SIG-M5 treated with dmso at 0.1 percent for 504 hours (cell line): ENCODE results near the gene UMODL1.
A peak's percentile ranks its signal among the peaks of the same experiment; 100 is the strongest.

ENCODE experiments used
- DNase-seq: peaks from one replicate; lab custom pipeline; 2025; ENCODE audit not compliant: unreplicated experiment; lab: John Stamatoyannopoulos, UW

UMODL1 gene

DNA sequence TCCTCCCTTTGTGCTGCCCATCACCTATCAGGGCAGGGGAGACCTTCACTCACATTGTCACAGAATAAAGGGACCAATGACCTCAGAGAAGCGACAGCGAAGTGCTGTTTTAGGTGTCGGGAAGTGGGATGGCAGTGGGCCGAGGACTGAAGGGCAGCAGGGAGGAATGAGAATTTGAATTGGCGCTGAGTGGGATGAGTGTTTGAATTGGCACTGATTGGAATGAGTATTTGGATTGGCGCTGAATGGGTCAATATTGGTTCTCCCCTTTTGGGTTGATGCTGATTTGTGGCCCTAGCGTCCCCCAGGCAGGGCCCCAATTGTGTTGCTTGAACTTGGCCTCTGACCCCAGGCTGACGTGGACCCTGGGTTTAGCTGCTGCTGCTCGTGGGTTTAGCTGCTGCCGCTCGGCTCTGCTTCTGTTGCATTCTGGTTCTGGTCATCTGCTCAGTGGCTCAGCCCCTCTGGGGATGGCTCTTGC, 12.4 kb upstream of the UMODL1 start:
- no peak for DNase-seq

DNA sequence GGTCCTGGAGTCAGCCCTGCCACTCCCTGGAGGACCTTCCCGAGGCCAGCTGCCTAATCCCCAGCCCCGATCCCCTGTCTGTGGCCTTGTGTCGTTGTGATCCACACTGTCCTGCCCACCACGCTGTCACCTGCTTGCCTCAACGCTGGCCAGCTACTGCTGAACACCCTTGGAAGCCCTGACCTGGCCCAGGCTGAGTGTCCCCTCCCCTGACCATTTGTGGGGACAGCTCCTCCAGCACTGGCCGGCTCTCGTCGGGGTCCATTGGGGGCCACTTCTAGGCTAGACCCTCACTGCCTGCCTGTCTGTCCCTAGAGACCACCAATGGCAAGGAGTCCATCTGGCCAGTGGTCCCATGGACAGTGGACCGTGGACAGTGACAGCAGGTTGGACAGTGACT, 12.0 kb upstream of the UMODL1 start:
- no peak for DNase-seq

DNA sequence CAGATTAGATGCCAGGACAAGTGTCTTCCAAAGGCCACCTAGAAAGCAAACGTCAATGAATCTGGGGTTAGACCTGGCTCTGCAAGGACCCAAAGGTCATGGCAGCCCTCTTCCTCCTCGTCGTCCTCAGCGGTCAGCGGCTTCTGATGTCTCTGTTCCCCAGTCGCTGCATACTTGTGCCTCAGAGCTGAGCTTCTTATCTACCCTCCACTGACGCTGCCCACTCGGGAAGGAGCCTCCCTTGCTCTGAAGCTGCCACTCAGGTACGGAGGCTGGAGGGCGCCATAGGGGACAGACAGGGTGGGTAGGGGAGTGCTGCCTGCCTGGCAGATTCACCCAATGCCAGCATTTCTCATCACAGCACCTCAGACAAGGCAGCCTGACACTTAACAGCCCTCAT, 11.4 kb upstream of the UMODL1 start:
- DNase-seq = no peak

DNA sequence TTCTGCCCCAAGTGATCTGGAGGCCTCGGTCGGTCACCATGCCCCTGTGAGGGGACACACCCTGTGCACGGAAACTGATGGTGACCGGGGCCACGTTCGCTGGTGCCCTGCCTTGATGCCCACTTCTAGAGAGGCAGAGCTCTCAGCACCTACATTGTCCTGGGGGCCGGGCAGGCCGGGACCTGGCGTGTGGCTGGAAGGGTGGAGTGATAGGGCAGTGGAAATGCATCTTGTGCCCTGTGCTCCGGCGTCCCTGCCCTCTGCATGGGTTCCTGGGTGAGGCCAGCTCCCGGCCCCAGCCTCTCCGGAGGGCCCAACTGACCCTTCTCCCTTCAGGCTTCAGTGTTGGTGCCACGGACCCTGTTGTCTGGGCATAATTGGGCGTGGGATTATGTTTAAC, 11.0 kb upstream of the UMODL1 start:
- no peak for DNase-seq

DNA sequence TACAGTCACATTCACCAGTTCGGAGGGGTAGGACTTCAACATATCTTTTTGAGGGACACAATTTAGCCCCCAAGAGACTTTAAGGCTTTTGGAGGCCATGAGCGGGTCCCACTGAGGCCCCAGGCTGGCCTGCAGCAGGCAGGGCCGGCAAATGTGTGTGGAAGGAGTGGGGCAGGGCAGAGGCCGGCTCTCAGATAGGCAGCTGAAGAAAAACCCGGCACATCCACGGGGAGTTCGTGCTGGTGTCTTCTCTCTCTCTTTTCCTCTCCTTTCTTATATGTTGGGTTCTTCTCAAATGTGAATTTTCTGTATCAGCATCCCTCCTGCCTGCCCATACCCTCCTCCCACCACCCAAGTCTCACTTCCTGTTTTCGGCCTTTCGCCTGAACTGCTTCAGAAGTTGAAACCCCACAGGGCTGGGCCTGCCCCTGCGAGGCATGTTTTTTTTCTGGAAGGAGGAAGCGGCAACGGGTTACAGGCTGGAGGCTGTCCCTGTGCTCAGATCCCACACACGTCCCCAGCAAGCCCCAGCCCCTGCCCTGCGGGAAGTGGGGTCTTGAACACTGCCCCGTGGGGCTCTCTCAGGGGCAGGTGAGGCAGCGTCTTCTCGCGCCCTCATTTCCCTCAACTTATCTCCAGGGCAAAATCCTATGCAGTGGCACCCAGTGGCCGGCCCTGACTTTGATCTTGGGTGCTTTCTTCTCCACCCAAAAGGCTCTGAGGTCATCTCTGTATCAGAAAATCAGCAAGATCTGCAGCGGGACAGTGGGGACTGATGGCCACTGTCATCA, 9.7 kb upstream of the UMODL1 start:
- peak; percentile 91 for DNase-seq

DNA sequence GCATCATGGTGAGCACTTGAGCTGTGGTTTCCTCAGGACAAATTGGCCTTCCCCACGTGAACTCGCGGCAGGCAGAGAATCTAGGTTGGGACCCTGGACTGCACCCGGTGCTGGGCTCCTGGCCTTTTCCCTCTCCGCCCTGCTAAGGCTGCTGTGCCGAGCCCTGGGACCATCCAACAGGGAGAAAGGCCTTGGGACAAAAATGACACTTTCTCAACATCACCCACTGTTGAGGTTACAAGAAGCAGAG, 9.2 kb upstream of the UMODL1 start:
- DNase-seq = no peak

DNA sequence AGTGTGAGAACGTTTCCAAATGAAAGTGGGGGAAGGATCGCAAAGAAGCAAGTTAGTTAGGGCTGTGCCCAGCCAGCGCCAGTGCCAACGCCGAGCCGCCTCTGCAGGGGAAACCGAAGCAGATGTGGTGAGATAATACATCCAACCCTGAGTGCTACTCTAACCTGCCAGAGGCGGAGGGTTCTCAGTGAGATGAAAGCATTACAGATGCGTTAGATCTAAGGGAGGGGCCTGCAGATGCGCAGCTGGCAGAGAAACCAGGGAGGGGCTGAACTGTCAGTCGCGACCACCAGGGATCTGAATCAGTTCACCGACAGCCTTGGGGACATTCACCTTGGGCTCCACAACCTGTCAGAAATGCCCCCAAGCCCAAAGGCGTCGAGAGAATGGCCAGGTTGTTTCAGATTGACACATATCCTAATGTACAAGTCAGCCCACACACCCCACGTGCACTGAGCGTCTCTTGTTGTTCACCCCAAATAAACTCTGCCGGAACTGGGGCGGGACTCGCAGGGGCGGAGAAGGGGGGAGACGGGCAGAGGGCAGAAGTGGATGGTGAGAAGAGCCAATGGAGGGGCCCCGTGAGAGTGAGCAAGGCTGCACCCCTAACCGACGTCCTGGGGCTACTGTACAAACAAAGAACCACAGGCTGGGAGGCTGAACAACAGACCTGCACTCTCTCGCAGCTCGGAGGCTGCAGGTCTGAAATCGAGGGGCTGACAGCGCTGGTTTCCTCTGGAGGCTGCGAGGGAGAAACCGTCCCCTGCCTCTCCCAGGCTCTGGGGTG, 8.7 kb upstream of the UMODL1 start:
- peak; percentile 72 for DNase-seq

DNA sequence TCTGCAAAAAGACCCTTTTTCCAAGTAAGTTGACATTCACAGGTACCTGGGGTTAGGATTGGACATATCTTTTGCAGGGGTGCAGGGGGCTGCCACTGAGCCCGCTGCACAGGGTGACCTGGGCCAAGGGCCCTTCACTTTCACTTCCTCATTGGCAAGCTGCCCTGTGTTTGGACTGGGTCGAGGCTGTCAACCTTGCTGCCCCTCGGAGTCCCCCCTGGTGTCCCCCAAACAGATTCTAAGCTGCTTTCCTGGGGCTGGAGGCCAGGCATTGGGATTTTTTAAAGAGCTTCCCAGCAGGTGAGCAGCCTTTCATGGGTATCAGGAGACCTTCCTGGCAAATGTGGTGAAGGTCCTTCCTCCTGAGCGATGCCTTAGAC, 7.9 kb upstream of the UMODL1 start:
- peak; percentile 14 for DNase-seq

DNA sequence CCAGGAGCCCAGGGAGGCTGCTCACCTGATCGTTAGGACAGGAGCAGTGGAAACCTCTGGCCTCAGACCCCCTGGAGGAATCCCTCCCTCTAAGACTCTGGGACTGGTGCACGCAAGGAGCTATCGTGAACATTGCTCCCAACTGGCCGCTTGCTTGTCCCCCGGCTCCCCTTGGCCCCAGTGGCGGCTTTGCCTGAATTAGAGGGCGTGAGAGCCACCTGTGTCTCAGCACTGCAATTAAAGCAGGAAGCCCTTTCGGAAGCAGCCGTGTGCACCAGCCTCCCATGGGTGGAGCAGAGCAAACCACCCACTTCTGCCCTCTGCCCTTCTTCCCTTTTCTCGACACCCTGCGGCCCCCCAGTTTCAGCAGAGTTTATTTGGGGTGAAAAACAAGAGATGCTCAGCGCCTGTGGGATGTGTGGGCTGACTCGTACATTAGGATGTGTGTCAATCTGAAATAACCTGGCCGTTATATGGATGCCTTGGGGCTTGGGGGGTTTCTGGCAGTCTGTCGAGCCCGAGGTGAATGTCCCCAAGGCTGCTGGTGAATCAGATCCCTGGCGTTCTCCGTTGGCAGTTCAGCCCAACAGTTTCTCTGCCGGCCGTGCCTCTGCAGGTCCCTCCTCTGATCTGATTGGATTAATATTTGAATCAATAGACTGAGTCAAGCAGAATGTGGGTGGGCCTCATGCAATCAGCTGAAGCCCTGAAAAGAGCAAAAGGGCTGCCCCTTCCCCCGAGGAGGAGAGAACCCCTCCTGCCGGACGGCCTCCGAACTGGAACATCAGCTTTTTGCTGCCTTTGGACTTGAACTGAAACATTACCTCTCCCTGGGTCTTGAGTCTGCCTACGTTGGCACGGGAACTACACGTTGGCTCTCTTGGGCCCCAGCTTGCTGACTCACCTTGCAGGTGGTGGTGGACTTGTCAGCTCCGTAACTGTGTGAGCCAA, 7.3 kb upstream of the UMODL1 start:
- peak; percentile 74 for DNase-seq

DNA sequence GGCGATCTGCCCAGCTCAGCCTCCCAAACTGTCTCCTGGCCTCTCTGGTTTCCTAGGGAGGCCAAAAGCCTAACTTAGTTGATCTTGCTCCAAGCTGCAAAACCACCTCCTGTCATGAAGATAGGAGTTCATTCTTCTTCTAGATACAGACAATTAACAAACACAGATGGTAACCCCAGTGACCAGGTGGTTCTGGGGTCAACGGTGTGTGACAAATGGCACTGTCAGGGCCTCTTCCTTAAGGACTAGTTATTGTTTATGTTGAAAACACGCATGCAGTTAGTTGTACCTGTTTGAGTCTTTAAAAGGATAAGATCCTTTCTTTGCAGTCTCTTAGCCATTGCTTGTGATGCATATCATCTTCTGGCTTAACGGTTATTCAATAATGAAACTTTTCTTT, 4.6 kb upstream of the UMODL1 start:
- no peak for DNase-seq

DNA sequence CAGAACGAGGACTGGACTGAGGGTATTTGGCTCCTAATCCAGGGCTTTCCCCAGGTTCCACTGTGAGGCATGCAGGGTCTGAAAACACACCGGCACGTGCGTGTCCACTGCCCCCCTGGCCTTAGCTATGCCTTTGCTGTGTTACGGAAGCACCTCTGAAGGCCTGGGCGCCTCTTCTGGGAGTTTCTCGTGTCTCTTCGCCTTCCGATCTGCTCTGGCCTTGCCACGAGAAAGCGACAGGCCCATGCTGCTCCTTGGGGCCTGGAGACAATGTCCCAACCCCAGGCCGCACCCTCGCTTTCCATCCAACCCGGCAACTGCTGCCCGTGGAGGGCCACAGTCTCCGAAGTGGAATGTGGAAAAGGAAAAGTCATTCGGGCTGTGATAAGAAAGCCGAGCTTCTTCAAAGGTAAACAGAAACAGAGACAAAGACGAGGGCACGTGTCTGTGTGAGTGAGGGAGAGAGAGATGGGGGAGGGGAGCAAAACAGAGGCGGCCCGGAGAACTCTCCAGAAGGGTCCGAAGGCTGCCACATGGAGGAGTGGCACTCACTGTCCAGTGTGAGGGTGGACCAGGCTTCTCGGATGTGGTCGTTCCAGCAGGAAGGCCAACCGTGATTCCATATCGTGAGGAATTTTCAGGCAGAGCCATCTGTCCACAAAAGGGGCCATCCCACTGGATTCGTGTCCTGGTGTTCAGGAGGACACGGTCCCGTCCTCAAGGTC, 3.4 kb upstream of the UMODL1 start:
- no peak for DNase-seq

DNA sequence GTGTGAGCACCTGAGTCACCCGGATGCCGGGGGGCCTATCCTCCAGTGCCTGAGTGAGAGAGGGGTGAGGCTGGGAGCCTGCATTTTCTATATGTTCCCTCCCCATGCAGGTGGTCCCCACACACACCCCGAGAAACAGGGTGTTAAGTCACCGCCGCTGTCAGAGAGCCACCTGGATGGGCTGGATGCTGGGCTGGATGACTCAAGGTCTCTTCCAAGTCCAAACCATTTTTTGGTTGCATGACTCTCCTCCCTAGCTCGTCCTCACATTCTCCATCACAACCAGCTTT, 2.9 kb upstream of the UMODL1 start:
- no peak for DNase-seq

DNA sequence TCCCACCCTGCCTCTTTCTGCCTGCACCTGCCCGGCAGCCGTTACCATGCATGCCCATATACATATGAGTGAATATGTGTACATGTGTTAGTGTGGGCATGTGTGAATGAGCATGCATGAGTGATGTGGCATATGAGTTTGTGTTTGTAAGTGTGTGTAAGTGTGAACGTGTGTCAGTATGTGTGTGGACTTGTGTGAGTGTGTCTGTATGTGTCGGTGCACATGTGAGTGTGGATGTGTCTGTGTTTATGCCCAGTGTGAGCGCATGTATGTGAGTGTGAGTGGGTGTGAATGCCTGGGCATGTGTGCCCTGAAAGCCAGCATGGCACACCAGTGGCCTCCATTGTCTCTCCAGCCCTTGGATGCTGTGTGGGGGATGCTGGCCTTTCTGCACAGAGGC, 2.5 kb upstream of the UMODL1 start:
- DNase-seq = no peak

DNA sequence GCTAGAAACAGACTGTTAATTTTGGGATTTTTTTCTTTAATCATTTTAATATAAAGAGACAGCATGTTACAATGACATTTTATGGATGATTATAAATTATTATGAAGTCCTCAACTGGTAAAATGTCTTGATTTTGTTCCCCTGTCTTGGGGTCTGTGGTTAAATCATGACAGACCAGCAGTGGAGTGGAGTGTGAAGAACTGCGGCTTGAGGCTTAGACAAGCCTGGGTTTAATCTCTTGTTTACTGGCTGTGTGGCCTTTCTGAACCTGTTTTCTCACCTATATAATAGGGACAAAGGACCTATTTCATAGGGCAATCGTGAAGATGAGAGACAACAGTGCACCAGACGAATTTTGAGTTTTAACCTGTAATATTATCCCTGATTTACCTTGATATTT, 1.8 kb upstream of the UMODL1 start:
- no peak for DNase-seq

DNA sequence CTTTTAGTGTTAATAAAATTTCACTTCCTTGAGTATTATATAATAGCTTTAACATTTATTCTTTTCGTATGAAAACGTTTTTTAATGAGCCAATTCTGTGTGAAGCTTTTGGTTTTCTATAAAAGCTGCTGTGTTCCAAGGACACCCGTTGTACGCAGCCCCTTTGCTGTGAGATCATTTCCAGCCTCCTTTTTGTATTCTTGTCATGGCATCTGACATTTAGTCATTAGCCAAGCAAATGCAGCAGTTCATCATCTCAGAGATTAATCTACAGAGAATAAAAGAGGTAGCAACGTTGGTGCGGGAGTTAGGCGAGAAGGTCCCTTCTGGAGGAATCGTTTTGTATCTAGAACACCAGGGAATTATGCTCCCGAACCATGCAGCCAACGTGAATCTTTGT, 1.3 kb upstream of the UMODL1 start:
- no peak for DNase-seq

DNA sequence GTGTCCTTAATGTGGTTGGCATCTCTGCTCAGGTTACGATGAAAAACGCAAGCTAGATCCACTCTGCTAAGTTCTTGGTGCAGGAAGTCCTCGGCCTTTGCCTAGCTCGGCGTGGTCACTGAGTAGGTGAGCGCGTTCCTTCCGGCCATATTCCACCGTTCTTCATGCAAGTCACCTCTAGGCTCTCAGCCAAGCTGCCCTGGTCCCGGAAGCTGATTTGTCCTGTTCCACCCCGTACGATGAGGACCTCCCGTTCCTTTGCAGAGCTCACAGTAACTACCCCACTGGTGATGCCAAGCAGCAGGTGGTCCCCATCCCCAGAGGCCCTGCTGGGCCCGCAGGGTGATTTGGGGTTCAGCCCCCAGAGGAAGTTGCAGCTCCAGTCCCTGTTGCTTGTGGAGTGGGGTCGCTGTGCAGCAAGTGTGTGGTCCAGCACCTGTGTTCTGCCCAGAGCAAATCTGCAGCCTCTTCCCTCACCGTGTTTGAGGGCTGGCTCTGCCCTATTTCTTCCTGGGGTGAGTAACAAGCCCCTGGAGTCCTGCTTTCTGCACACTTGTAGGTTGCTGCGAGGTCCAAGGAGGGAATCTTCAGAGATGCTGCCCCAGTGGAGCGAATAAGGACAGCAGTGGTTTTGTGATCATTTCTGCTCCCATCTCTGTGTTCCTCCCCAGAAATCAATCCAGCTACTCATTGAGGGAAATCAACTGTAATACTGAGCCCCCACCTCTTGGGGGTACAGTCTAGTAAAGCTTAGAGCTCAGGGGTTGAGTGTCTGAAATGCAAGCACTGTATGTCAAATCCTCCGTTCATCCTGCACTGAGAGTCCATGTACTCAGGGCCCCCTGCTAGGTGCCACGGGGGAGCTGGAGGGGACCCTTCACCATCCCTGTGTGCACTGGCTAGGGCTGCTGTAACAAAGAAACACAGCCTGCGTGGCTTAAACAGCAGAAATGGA, 2.3 kb downstream of the UMODL1 start:
- DNase-seq = no peak

DNA sequence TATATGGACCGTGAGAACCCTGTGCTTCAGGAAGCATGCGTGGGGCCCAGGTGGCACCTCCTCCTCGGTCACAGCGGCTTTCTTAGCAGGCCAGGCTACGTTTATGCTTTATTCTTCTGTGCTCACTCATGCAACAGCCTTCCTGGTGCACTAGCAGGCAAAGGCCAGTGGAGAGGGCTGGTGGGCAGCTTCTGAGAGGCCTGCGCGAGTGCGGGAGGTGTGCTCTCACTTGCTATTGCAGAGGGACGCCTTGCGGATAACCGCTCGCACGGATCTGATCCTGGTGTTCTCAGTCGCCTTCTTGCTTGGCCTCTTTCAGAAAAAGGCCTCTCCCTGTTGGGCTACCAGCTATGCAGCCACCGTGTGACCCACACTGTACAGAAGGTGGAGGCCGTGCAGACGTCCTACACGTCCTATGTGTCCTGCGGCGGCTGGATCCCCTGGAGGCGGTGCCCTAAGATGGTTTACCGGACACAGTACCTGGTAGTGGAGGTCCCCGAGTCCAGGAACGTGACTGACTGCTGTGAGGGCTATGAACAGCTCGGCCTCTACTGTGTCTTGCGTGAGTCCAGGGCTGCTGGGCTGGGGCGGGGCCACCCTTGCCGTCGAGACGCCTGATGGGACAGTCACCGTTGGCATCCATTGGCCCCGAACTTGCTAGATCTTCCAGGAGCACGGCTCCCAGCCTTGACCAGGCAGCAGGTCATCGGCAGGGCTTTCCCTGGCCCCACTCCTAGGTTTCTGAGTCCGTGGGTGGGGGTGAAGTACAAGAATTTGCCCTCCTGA, 4.8 kb downstream of the UMODL1 start:
- DNase-seq = no peak

DNA sequence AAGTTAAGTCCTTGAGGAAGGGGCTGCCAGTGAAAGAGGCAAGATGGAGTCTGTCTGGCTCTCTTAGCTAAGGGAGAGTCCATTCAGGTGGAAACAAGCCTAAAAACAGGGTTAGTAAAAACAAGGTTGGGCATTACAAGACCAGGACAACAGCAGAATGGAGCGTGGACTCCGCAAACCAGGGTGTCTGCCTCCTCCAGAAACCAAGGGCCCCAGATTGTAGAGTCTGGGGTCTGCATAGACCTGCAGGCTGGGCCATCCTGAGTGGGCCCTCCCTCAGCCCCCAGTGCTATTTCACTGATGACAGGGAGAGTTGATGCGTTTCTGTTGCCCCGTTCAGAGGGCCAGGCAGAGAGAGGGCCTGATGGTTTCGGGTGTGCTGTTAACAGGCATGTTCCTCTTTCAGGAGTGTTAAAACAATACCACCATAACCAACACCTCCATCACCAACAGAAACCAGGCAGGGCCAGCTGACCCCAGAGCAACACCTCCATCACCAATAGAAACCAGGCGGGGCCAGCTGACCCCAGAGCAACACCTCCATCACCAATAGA, 6.6 kb downstream of the UMODL1 start:
- DNase-seq = peak; percentile 11
